HG02840 (cell line): ENCODE measurements around the gene MRGPRE.

Experiments
- ATAC-seq: cut with Tn5 transposase; IDR thresholded peaks from one replicate; pipeline ENCODE4 v1.9.1; 2021; ENCODE audit warnings: mild to moderate bottlenecking, moderate library complexity, moderate number of reproducible peaks; ENCODE audit not compliant: unreplicated experiment, low FRiP score

MRGPRE gene

GRCh38 chr11:3198815-3199214, 33.4 kb downstream of the MRGPRE start:
- no peak for ATAC-seq

GRCh38 chr11:3197878-3198528, 34.2 kb downstream of the MRGPRE start:
- ATAC-seq, result no peak

GRCh38 chr11:3197044-3197695, 35.0 kb downstream of the MRGPRE start:
- no peak for ATAC-seq

GRCh38 chr11:3196161-3197043, 35.8 kb downstream of the MRGPRE start:
- no peak for ATAC-seq

GRCh38 chr11:3195251-3196160, 36.7 kb downstream of the MRGPRE start:
- ATAC-seq, result no peak

- ATAC-seq, result no peak
Measured at GRCh38 chr11:3194016-3194816, 38.0 kb downstream of the MRGPRE start.

- no peak for ATAC-seq
Measured at GRCh38 chr11:3193373-3194015, 38.7 kb downstream of the MRGPRE start.

- ATAC-seq, result no peak
Measured at GRCh38 chr11:3192511-3193372, 39.5 kb downstream of the MRGPRE start.

- no peak for ATAC-seq
Measured at GRCh38 chr11:3191586-3192324, 40.5 kb downstream of the MRGPRE start.

- no peak for ATAC-seq
Measured at GRCh38 chr11:3190600-3190999, 41.6 kb downstream of the MRGPRE start.

GRCh38 chr11:3189886-3190583, 42.2 kb downstream of the MRGPRE start:
- ATAC-seq, result no peak

GRCh38 chr11:3189196-3189843, 42.9 kb downstream of the MRGPRE start:
- ATAC-seq, result no peak

GRCh38 chr11:3188496-3189195, 43.6 kb downstream of the MRGPRE start:
- no peak for ATAC-seq

GRCh38 chr11:3186166-3186953, 45.9 kb downstream of the MRGPRE start:
- no peak for ATAC-seq
